ENCODE data around the gene SLC1A4.
"Not testable (repeated sequence)": the region's sequence is repeated elsewhere in the genome, so short reads cannot be mapped to it uniquely, and the experiment has no call there.

The SLC1A4 gene

DNA sequence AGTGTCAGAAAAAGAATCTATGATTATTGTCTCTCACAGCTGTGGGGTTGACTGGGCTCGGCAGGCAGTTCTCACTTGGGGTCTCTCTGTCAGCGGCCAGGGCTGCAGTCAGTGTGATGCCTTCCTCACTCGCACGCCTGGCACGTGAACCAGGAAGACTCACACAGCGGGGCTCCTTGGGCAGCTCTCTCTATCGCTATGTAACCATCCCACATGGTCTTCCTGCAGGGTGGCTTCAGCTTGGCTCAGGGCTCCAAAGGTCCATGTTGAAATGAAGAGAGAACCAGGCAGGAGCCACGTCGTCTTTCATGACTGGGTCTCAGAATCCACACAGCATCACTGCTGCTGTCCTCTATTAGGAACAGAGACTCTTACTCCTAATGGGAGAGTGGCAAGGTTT, 30.6 kb upstream of the SLC1A4 start:
- no peak overlapping the region for H2AK5ac ChIP-seq (ENCODE audit: low read length)
- H3K27me3 ChIP-seq (ENCODE audit: insufficient read depth, low read length, poor library complexity): no peaks in the 10 kb centered on the region
- H3K79me2 ChIP-seq (ENCODE audit: control insufficient read depth, insufficient read depth, low read length): no peaks in the 10 kb centered on the region
- H4K8ac ChIP-seq (ENCODE audit: low read depth, low read length): no peak overlapping the region
- DNase-seq: no peak
- H3K27ac ChIP-seq (ENCODE audit: low read depth, low read length): no peak overlapping the region
- no CpG with 5 or more reads among the region's 9 CpGs for whole genome bisulfite sequencing (ENCODE audit: extremely low coverage, insufficient coverage, low lambda C conversion rate)
- H3K23ac ChIP-seq (ENCODE audit: low read length): no peak overlapping the region
- H3K36me3 ChIP-seq (ENCODE audit: control insufficient read depth, insufficient read depth, low read length): no peaks in the 10 kb centered on the region
- H4K5ac ChIP-seq (ENCODE audit: low read length): no peak overlapping the region
- no peak overlapping the region for H3K4ac ChIP-seq (ENCODE audit: low read depth, low read length)
- no peaks in the 10 kb centered on the region for H3K79me1 ChIP-seq (ENCODE audit: low read length)
- H3K4me1 ChIP-seq (ENCODE audit: control insufficient read depth, low read depth, low read length): no peaks in the 10 kb centered on the region
- H3K4me2 ChIP-seq (ENCODE audit: low read length): no peak overlapping the region
- no peak overlapping the region for H2BK15ac ChIP-seq (replicated peaks; ENCODE audit: low read depth)
- H3K18ac ChIP-seq (ENCODE audit: low read length): no peak overlapping the region
- no peak overlapping the region for H2BK5ac ChIP-seq (ENCODE audit: low read length)
- H3K9ac ChIP-seq (ENCODE audit: low read length): no peak overlapping the region
- no peak overlapping the region for H3K56ac ChIP-seq (ENCODE audit: low read length)
- H2BK120ac ChIP-seq (ENCODE audit: low read depth, low read length): no peak overlapping the region
- H3K4me3 ChIP-seq (ENCODE audit: low read length): no peak overlapping the region

DNA sequence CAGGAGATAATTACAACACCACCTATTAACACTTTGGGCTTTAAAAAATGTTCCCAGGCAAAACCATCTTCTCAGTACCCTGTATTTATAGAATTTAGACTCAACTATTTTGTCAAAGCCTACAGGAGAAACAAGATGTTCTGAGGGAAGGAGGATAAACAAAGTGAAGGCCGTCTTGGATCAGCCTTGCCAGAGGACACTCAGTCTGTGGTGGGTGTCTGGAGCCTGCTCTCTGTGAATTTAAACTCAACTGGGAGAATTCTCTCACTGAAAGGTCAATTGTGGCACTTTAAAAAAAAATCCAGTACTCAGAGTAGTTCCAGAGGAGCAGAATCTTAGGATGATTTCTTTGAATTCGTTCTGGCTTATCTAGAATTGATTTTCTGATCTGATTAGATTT, 28.4 kb upstream of the SLC1A4 start:
- Histone ChIP-seq H3K27me3 (ENCODE audit: insufficient read depth, low read length, poor library complexity) (no peaks in the 10 kb centered on the region), H3K56ac (ENCODE audit: low read length) (no peak overlapping the region), H4K5ac (ENCODE audit: low read length) (no peak overlapping the region), H2BK120ac (ENCODE audit: low read depth, low read length) (no peak overlapping the region), H3K4me3 (ENCODE audit: low read length) (no peak overlapping the region), H2BK5ac (ENCODE audit: low read length) (no peak overlapping the region), H3K23ac (ENCODE audit: low read length) (no peak overlapping the region), H3K36me3 (ENCODE audit: control insufficient read depth, insufficient read depth, low read length) (no peaks in the 10 kb centered on the region), H3K4ac (ENCODE audit: low read depth, low read length) (no peak overlapping the region), H3K9ac (ENCODE audit: low read length) (no peak overlapping the region), H3K27ac (ENCODE audit: low read depth, low read length) (no peak overlapping the region), H3K18ac (ENCODE audit: low read length) (no peak overlapping the region), H3K79me2 (ENCODE audit: control insufficient read depth, insufficient read depth, low read length) (no peaks in the 10 kb centered on the region), H2AK5ac (ENCODE audit: low read length) (no peak overlapping the region), H4K8ac (ENCODE audit: low read depth, low read length) (no peak overlapping the region), H2BK15ac (replicated peaks; ENCODE audit: low read depth) (no peak overlapping the region), H3K4me2 (ENCODE audit: low read length) (no peak overlapping the region), H3K4me1 (ENCODE audit: control insufficient read depth, low read depth, low read length) (no peaks in the 10 kb centered on the region), H3K79me1 (ENCODE audit: low read length) (no peaks in the 10 kb centered on the region)
- no peak for DNase-seq
- WGBS (ENCODE audit: extremely low coverage, insufficient coverage, low lambda C conversion rate): no CpG with 5 or more reads among the region's 2 CpGs

DNA sequence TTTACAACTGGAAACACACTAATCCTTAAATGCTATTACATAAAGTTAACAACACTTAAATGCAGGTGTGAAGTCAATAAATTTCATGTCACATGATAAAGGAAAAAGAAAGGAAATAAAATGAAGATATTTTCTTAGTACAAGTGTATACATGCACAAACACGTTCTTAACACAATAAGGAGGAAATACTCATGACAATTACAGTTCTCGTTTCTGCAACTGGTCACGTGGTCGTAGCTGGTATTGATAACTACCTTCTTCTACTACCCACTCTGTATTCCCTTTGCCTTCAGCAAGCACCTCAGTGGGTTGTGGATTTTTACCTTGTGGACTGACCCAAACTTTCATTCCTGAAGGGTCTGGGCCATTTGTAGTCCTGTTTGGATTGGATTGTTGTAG, 26.1 kb upstream of the SLC1A4 start:
- H3K4me1 ChIP-seq (ENCODE audit: control insufficient read depth, low read depth, low read length); H3K4me2 ChIP-seq (ENCODE audit: low read length): not testable (repeated sequence)
- no CpG with 5 or more reads among the region's 4 CpGs for WGBS (ENCODE audit: extremely low coverage, insufficient coverage, low lambda C conversion rate)

DNA sequence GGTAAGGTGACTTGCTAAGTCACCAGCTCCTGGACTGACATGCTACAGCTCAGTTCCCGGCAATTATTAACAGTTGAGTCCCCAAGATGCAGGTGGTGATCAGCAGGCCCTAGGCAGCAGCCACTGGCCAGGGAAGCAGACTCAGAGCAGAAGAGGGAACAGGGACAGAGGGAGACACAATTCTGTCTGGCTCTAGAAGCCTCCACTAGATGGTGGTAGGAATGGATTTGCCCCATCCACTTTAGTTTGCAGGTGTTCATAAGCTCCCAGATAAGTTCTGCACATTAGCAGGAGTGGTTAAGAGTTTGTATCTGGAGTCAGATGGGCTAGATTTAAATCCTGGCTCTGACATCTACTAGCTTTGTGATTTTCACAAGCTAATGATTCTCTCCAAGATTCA, 25.5 kb upstream of the SLC1A4 start:
- no CpG with 5 or more reads among the region's 1 CpG for WGBS (ENCODE audit: extremely low coverage, insufficient coverage, low lambda C conversion rate)

More for the DNA sequence above, 26.1 kb upstream of the SLC1A4 start:
- H3K56ac ChIP-seq (ENCODE audit: low read length); H3K27me3 ChIP-seq (ENCODE audit: insufficient read depth, low read length, poor library complexity); H4K8ac ChIP-seq (ENCODE audit: low read depth, low read length); H3K4me3 ChIP-seq (ENCODE audit: low read length); H2AK5ac ChIP-seq (ENCODE audit: low read length); DNase-seq; H2BK120ac ChIP-seq (ENCODE audit: low read depth, low read length); H3K79me2 ChIP-seq (ENCODE audit: control insufficient read depth, insufficient read depth, low read length); H3K4ac ChIP-seq (ENCODE audit: low read depth, low read length); H3K18ac ChIP-seq (ENCODE audit: low read length); H3K36me3 ChIP-seq (ENCODE audit: control insufficient read depth, insufficient read depth, low read length); H4K5ac ChIP-seq (ENCODE audit: low read length); H2BK15ac ChIP-seq (replicated peaks; ENCODE audit: low read depth); H3K23ac ChIP-seq (ENCODE audit: low read length); H3K79me1 ChIP-seq (ENCODE audit: low read length); H2BK5ac ChIP-seq (ENCODE audit: low read length); H3K27ac ChIP-seq (ENCODE audit: low read depth, low read length); H3K9ac ChIP-seq (ENCODE audit: low read length): not testable (repeated sequence)

DNA sequence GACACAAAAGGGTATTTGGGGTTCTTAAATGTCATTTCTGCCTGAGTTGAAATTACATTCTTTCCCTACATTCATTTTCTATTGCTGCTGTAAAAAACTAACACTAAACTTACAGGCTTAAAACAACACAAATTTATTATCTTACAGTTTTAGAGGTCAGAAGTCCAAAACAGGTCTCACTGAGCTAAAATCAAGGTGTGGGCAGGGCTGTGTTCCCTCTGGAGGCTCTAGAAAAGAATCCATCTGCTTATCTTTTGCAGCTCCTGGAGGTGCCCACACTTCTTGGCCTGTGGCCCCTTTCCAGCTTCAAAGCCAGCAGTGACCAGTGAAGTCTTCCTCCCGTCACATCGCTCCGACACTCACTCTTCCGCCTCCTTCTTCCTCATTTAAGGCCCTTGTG, 23.2 kb upstream of the SLC1A4 start:
- no CpG with 5 or more reads among the region's 4 CpGs for WGBS (ENCODE audit: extremely low coverage, insufficient coverage, low lambda C conversion rate)
- H3K27ac ChIP-seq (ENCODE audit: low read depth, low read length): no peak overlapping the region
- no peak overlapping the region for H2BK5ac ChIP-seq (ENCODE audit: low read length)

More for the DNA sequence above, 25.5 kb upstream of the SLC1A4 start:
- no peak overlapping the region for H3K23ac ChIP-seq (ENCODE audit: low read length)
- H4K5ac ChIP-seq (ENCODE audit: low read length): no peak overlapping the region
- H3K18ac ChIP-seq (ENCODE audit: low read length): no peak overlapping the region
- H3K27me3 ChIP-seq (ENCODE audit: insufficient read depth, low read length, poor library complexity): no peaks in the 10 kb centered on the region
- no peaks in the 10 kb centered on the region for H3K79me2 ChIP-seq (ENCODE audit: control insufficient read depth, insufficient read depth, low read length)
- H3K79me1 ChIP-seq (ENCODE audit: low read length): no peaks in the 10 kb centered on the region
- H3K4me3 ChIP-seq (ENCODE audit: low read length): no peak overlapping the region
- H3K4me2 ChIP-seq (ENCODE audit: low read length): no peak overlapping the region
- no peak overlapping the region for H4K8ac ChIP-seq (ENCODE audit: low read depth, low read length)
- H3K27ac ChIP-seq (ENCODE audit: low read depth, low read length): no peak overlapping the region
- no peaks in the 10 kb centered on the region for H3K4me1 ChIP-seq (ENCODE audit: control insufficient read depth, low read depth, low read length)
- no peak overlapping the region for H2BK15ac ChIP-seq (replicated peaks; ENCODE audit: low read depth)
- H3K36me3 ChIP-seq (ENCODE audit: control insufficient read depth, insufficient read depth, low read length): no peaks in the 10 kb centered on the region
- H2BK5ac ChIP-seq (ENCODE audit: low read length): no peak overlapping the region
- H3K9ac ChIP-seq (ENCODE audit: low read length): no peak overlapping the region
- no peak overlapping the region for H2BK120ac ChIP-seq (ENCODE audit: low read depth, low read length)
- H3K56ac ChIP-seq (ENCODE audit: low read length): no peak overlapping the region
- DNase-seq: no peak
- H2AK5ac ChIP-seq (ENCODE audit: low read length): no peak overlapping the region
- no peak overlapping the region for H3K4ac ChIP-seq (ENCODE audit: low read depth, low read length)

DNA sequence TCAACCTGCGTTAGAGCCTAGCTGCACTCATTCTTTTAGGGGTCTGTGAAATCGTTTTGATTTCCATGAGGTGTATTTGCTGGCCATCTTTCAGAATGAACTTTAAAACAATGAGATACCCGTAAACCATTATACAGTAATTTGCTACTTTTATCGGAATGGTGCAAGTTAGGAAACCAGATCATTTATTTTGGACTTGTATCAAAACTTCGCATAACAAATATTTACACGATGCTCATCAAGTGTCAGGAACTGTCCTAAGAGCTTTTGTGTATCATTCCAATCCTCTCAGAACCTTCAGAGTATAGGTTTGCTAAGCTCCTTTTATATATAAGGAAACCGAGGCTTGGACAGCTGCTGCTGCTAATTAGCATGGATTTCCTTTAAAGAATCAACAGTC, 22.4 kb upstream of the SLC1A4 start:
- H2BK15ac ChIP-seq (replicated peaks; ENCODE audit: low read depth): no peak overlapping the region
- no peak overlapping the region for H2AK5ac ChIP-seq (ENCODE audit: low read length)
- H3K4me3 ChIP-seq (ENCODE audit: low read length): no peak overlapping the region
- no peak overlapping the region for H3K27ac ChIP-seq (ENCODE audit: low read depth, low read length)
- no peak overlapping the region for H3K18ac ChIP-seq (ENCODE audit: low read length)
- no peaks in the 10 kb centered on the region for H3K79me2 ChIP-seq (ENCODE audit: control insufficient read depth, insufficient read depth, low read length)
- no peaks in the 10 kb centered on the region for H3K79me1 ChIP-seq (ENCODE audit: low read length)
- DNase-seq: no peak
- H3K4me1 ChIP-seq (ENCODE audit: control insufficient read depth, low read depth, low read length): no peaks in the 10 kb centered on the region
- no peak overlapping the region for H3K23ac ChIP-seq (ENCODE audit: low read length)
- no peaks in the 10 kb centered on the region for H3K36me3 ChIP-seq (ENCODE audit: control insufficient read depth, insufficient read depth, low read length)
- H4K5ac ChIP-seq (ENCODE audit: low read length): no peak overlapping the region
- no peak overlapping the region for H3K4me2 ChIP-seq (ENCODE audit: low read length)
- no peak overlapping the region for H4K8ac ChIP-seq (ENCODE audit: low read depth, low read length)
- no peak overlapping the region for H2BK120ac ChIP-seq (ENCODE audit: low read depth, low read length)
- no peak overlapping the region for H3K4ac ChIP-seq (ENCODE audit: low read depth, low read length)
- H3K27me3 ChIP-seq (ENCODE audit: insufficient read depth, low read length, poor library complexity): no peaks in the 10 kb centered on the region
- H3K9ac ChIP-seq (ENCODE audit: low read length): no peak overlapping the region
- no peak overlapping the region for H3K56ac ChIP-seq (ENCODE audit: low read length)
- H2BK5ac ChIP-seq (ENCODE audit: low read length): no peak overlapping the region
- WGBS (ENCODE audit: extremely low coverage, insufficient coverage, low lambda C conversion rate): no CpG with 5 or more reads among the region's 7 CpGs

More for the DNA sequence above, 23.2 kb upstream of the SLC1A4 start:
- Histone ChIP-seq H2AK5ac (ENCODE audit: low read length) (no peak overlapping the region), H3K4me3 (ENCODE audit: low read length) (no peak overlapping the region), H3K18ac (ENCODE audit: low read length) (no peak overlapping the region), H3K4ac (ENCODE audit: low read depth, low read length) (no peak overlapping the region), H3K9ac (ENCODE audit: low read length) (no peak overlapping the region), H3K36me3 (ENCODE audit: control insufficient read depth, insufficient read depth, low read length) (no peaks in the 10 kb centered on the region), H3K27me3 (ENCODE audit: insufficient read depth, low read length, poor library complexity) (no peaks in the 10 kb centered on the region), H2BK15ac (replicated peaks; ENCODE audit: low read depth) (no peak overlapping the region), H4K8ac (ENCODE audit: low read depth, low read length) (no peak overlapping the region), H3K4me1 (ENCODE audit: control insufficient read depth, low read depth, low read length) (no peaks in the 10 kb centered on the region), H3K56ac (ENCODE audit: low read length) (no peak overlapping the region), H3K79me1 (ENCODE audit: low read length) (no peaks in the 10 kb centered on the region), H3K79me2 (ENCODE audit: control insufficient read depth, insufficient read depth, low read length) (no peaks in the 10 kb centered on the region), H4K5ac (ENCODE audit: low read length) (no peak overlapping the region), H3K23ac (ENCODE audit: low read length) (no peak overlapping the region), H2BK120ac (ENCODE audit: low read depth, low read length) (no peak overlapping the region), H3K4me2 (ENCODE audit: low read length) (no peak overlapping the region)
- no peak for DNase-seq

Measured in mesendoderm (in vitro differentiated cells).